ENCODE measurements around the gene SEPTIN14.
"Not testable (repeated sequence)": the region's sequence is repeated elsewhere in the genome, so short reads cannot be mapped to it uniquely, and the experiment has no call there.

The SEPTIN14 gene

GRCh38 chr7:55862652-55863051 is at the start of gene SEPTIN14:
SEPTIN14 (minus strand) TSS chr7:55862752; CDS start chr7:55861996, 756 bp downstream.
- DNase-seq, result not testable (repeated sequence)

GRCh38 chr7:55903985-55904759 is 41.6 kb upstream of the SEPTIN14 start:
- no peak for DNase-seq

GRCh38 chr7:55901059-55901458 is 38.5 kb upstream of the SEPTIN14 start:
- not testable (repeated sequence) for DNase-seq

GRCh38 chr7:55898287-55898686 is 35.7 kb upstream of the SEPTIN14 start:
- DNase-seq, result no peak

GRCh38 chr7:55895021-55895420 is 32.5 kb upstream of the SEPTIN14 start:
- DNase-seq, result no peak

- no peak for DNase-seq
These were observed 31.4 kb upstream of the SEPTIN14 start for GRCh38 chr7:55893940-55894339.

GRCh38 chr7:55888378-55888777 is 25.8 kb upstream of the SEPTIN14 start:
- DNase-seq, result not testable (repeated sequence)

- DNase-seq, result no peak
These were observed 25.3 kb upstream of the SEPTIN14 start for GRCh38 chr7:55887821-55888247.

GRCh38 chr7:55884321-55884720 is 21.8 kb upstream of the SEPTIN14 start:
- no peak for DNase-seq

- DNase-seq, result no peak
These were observed 16.1 kb upstream of the SEPTIN14 start for GRCh38 chr7:55878691-55879090.

GRCh38 chr7:55877308-55877707 is 14.8 kb upstream of the SEPTIN14 start:
- no peak for DNase-seq

GRCh38 chr7:55873765-55874164 is 11.2 kb upstream of the SEPTIN14 start:
- no peak for DNase-seq

- DNase-seq, result no peak
These were observed 9.5 kb upstream of the SEPTIN14 start for GRCh38 chr7:55871932-55872485.

- not testable (repeated sequence) for DNase-seq
These were observed 6.4 kb upstream of the SEPTIN14 start for GRCh38 chr7:55868989-55869388.

GRCh38 chr7:55845164-55845563 is 17.4 kb downstream of the SEPTIN14 start:
- DNase-seq, result not testable (repeated sequence)

GRCh38 chr7:55838595-55838994 is 24.0 kb downstream of the SEPTIN14 start:
- DNase-seq, result no peak

GRCh38 chr7:55827577-55827976 is 35.0 kb downstream of the SEPTIN14 start:
- DNase-seq, result no peak

- no peak for DNase-seq
These were observed 43.9 kb downstream of the SEPTIN14 start for GRCh38 chr7:55818686-55819085.

- not testable (repeated sequence) for DNase-seq
These were observed 65.3 kb downstream of the SEPTIN14 start for GRCh38 chr7:55797260-55797659.

GRCh38 chr7:55794527-55794926 is 68.0 kb downstream of the SEPTIN14 start:
- no peak for DNase-seq

- DNase-seq, result no peak
These were observed 70.5 kb downstream of the SEPTIN14 start for GRCh38 chr7:55792048-55792447.

- no peak for DNase-seq
These were observed 74.8 kb downstream of the SEPTIN14 start for GRCh38 chr7:55787796-55788195.

GRCh38 chr7:55786901-55787300 is 75.7 kb downstream of the SEPTIN14 start:
- DNase-seq, result no peak

- not testable (repeated sequence) for DNase-seq
These were observed 77.1 kb downstream of the SEPTIN14 start for GRCh38 chr7:55785444-55785843.

Data from right forelimb (tissue), 1 donor.